NT2/D1 (cell line): ENCODE results near the gene EXT2.

Experiments used
- DNase-seq: peaks from one replicate; pipeline ENCODE4 v3.0.0-alpha.2; 2011; ENCODE audit warnings: low read depth, low spot score
- H3K27me3 ChIP-seq: 2 replicates; pipeline ENCODE4 v1.6.0; 2011; ENCODE audit warnings: mild to moderate bottlenecking; ENCODE audit not compliant: insufficient read length, insufficient read depth
- H3K36me3 ChIP-seq: 2 replicates; pipeline ENCODE4 v1.6.1; 2011; ENCODE audit warnings: mild to moderate bottlenecking, low read length, mixed read lengths; ENCODE audit not compliant: insufficient read depth, insufficient read length
- H3K4me1 ChIP-seq: 2 replicates; pipeline ENCODE4 v1.5.1; 2011; ENCODE audit not compliant: insufficient read depth, insufficient read length
- H3K4me3 ChIP-seq: 2 replicates; pipeline ENCODE4 v1.5.1; 2011; ENCODE audit warnings: low read depth; ENCODE audit not compliant: insufficient read length
- H3K9ac ChIP-seq: 2 replicates; pipeline ENCODE4 v1.6.0; 2011; ENCODE audit warnings: low read depth; ENCODE audit not compliant: insufficient read length
- H3K9me3 ChIP-seq: 2 replicates; pipeline ENCODE4 v1.5.1; 2011; ENCODE audit warnings: mild to moderate bottlenecking, low read length; ENCODE audit not compliant: insufficient read depth
- SUZ12 ChIP-seq: IDR thresholded peaks from 2 replicates; pipeline ENCODE4 v1.6.1; 2011; ENCODE audit not compliant: insufficient read length, insufficient read depth; ENCODE audit errors: extremely low read depth
- YY1 ChIP-seq: IDR thresholded peaks from 2 replicates; pipeline ENCODE4 v1.6.1; 2011; ENCODE audit not compliant: insufficient read length, insufficient read depth
- ZNF274 ChIP-seq: IDR thresholded peaks from 2 replicates; pipeline ENCODE4 v1.6.1; 2011; ENCODE audit warnings: mild to moderate bottlenecking, low read depth, low read length

EXT2 gene

DNA sequence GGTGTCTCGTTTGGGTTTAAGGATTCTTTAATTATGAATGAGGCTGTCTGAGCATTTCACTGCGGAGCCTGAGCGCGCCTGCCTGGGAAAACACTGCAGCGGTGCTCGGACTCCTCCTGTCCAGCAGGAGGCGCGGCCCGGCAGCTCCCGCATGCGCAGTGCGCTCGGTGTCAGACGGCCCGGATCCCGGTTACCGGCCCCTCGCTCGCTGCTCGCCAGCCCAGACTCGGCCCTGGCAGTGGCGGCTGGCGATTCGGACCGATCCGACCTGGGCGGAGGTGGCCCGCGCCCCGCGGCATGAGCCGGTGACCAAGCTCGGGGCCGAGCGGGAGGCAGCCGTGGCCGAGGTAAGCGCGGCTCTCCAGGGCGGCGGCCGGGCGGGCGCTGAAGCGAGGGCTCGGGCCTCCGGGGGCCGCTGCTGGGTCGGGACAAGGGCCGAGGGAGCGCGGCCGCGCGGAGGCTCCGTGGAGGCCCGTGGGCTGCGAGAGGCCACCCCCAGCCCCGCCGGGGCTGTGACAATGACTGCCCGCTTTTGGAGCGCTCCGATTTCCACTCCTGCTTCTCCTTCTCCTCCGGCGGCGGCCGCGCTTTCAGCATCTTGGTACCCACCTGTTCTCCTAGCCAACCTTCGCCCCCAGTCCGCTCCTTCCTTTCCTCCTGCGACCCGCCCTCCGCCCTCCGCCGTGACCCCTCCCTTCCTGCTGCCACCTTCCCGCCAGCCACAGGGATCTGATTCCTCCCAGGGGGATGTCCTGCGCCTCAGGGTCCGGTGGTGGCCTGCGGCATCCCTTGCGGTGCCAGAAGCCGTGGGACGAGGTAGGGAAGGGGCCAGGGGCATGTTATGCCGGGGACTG is at the start of gene EXT2:
Gene EXT2, plus strand, starts transcription at position 173 of the 854 bp plus-strand sequence. CDS start 12,035 bp downstream, outside the sequence.
- Histone ChIP-seq H3K36me3 (peaks cover 5% of the 10 kb centered on the region), H3K4me3 (peak within 1 kb of the TSS; percentile 79), H3K9me3 (no peaks in the 10 kb centered on the region), H3K27me3 (no peaks in the 10 kb centered on the region), H3K9ac (peak within 1 kb of the TSS; percentile 84), H3K4me1 (no peaks in the 10 kb centered on the region)
- peak; percentile 81 for DNase-seq
- TF ChIP-seq SUZ12 (no peak), YY1 (no peak), ZNF274 (no peak)

DNA sequence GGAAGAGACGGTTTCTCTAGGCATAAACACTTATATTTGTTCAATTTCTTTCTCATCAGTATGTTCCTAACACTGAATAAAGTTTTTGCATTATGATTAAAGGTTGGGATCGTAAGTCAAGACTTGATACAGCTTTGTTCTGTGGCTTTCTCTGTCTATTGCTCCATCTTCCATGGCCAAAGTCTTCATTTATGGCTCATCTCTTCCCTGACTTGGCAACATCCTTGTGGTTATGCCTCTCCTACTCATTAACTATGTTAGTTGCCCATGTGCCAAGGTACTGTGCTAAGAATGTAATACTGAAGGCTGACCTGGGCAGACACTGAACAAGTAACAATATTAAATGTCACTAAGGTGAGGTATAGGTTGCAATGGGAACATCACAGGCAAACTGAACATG is 49.3 kb upstream of the EXT2 start:
- no peak overlapping the region for H3K4me3 ChIP-seq
- no peaks in the 10 kb centered on the region for H3K27me3 ChIP-seq
- no peaks in the 10 kb centered on the region for H3K4me1 ChIP-seq
- TF ChIP-seq SUZ12 (no peak), ZNF274 (no peak), YY1 (no peak)
- DNase-seq: no peak
- H3K9ac ChIP-seq: no peak overlapping the region
- H3K36me3 ChIP-seq: no peaks in the 10 kb centered on the region
- peaks cover 10% of the 10 kb centered on the region for H3K9me3 ChIP-seq

DNA sequence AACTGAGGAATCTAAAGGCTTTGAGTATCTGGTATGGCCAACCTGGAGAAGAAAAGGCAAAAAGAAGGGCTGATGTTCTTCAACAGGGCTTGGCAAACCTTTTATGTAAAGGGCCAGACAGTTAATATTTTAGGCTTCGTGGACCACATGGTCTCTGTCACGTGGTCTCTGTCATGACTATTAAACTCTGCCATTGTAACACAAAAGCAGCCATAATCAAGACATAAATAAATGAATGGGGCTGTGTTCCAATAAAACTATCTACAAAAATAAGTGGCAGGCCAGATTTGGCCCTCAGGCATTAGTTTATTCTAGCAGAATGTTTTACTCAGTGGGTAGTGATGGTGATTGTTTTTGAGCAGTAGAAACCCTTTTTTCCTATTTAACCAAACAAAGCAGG is 48.2 kb upstream of the EXT2 start:
- no peak overlapping the region for H3K4me3 ChIP-seq
- no peaks in the 10 kb centered on the region for H3K9me3 ChIP-seq
- no peaks in the 10 kb centered on the region for H3K4me1 ChIP-seq
- H3K36me3 ChIP-seq: no peaks in the 10 kb centered on the region
- DNase-seq: no peak
- no peak overlapping the region for H3K9ac ChIP-seq
- H3K27me3 ChIP-seq: no peaks in the 10 kb centered on the region
- TF ChIP-seq SUZ12: no peak
- no peak for TF ChIP-seq ZNF274

DNA sequence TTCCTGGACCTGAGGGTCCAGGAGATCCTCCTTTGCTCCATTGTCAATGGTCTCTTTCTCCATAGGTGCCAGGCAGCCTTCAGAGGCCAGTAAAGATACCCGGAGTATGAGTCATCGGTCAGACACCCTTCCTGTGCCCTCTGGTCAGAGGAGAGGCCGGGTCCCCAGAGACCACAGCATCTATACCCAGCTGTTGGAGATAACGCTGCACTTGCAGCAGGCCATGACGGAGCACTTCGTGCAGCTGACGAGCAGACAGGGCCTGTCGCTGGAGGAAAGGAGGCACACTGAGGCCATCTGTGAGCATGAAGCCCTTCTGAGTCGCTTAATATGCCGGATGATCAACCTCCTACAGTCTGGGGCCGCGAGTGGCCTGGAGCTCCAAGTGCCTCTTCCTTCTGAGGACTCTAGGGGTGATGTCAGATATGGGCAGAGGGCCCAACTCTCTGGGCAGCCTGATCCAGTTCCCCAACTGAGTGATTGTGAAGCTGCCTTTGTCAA is 47.5 kb upstream of the EXT2 start, which contains the start of gene ACCSL:
Gene ACCSL, plus strand, starts transcription at position 51 of the 501 bp plus-strand sequence. Its CDS starts 56 bp downstream, at position 107.
- Histone ChIP-seq H3K9ac (no peak within 1 kb of the TSS), H3K36me3 (no peaks in the 10 kb centered on the region), H3K4me1 (no peaks in the 10 kb centered on the region), H3K9me3 (no peaks in the 10 kb centered on the region), H3K27me3 (no peaks in the 10 kb centered on the region), H3K4me3 (no peak within 1 kb of the TSS)
- TF ChIP-seq SUZ12 (no peak), ZNF274 (no peak)
- DNase-seq: no peak

DNA sequence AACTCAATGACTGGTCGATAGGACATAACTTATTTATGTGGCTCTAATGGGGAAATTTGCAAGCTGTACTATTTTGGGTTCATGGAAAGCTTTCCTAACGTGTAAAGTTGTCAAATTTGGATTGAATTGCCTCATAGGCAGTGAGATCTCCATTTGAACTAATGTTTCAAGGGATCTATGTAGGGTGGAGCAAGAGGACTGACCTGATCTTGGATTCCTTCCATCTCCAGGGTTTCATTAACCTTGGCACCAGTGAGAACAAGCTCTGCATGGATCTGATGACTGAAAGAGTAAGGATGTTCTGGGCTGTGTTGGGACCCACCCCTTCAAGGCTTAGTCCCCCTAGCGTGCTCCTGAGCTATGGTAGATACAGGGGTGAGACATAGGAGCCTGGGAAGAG is 45.6 kb upstream of the EXT2 start:
- Histone ChIP-seq H3K4me1 (no peaks in the 10 kb centered on the region), H3K9ac (no peak overlapping the region), H3K9me3 (no peaks in the 10 kb centered on the region), H3K27me3 (no peaks in the 10 kb centered on the region), H3K4me3 (no peak overlapping the region), H3K36me3 (no peaks in the 10 kb centered on the region)
- TF ChIP-seq ZNF274 (no peak), SUZ12 (no peak), YY1 (no peak)
- no peak for DNase-seq

DNA sequence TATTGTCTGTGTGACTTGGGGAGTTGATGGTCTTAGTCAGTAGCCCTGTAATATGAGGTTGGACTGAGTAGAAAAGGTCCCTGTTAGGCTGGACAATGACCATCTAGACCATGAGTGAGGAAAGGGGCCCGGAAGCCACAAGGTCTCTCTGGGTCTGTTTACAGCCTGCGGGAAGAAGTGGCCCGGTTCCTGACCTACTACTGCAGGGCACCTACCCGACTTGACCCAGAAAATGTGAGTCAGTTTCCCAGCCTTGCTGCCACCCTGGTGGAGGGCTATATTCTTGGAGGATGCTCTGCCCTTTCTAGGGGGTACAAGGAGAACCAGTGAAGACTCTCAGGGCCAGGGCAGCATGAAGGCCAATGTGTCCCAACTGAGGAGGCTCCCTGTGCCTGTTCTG is 44.3 kb upstream of the EXT2 start:
- no peaks in the 10 kb centered on the region for H3K4me1 ChIP-seq
- no peaks in the 10 kb centered on the region for H3K27me3 ChIP-seq
- no peak overlapping the region for H3K4me3 ChIP-seq
- no peak for TF ChIP-seq SUZ12
- no peak for TF ChIP-seq YY1
- TF ChIP-seq ZNF274: no peak
- H3K9ac ChIP-seq: no peak overlapping the region
- no peak for DNase-seq
- H3K36me3 ChIP-seq: no peaks in the 10 kb centered on the region
- no peaks in the 10 kb centered on the region for H3K9me3 ChIP-seq

DNA sequence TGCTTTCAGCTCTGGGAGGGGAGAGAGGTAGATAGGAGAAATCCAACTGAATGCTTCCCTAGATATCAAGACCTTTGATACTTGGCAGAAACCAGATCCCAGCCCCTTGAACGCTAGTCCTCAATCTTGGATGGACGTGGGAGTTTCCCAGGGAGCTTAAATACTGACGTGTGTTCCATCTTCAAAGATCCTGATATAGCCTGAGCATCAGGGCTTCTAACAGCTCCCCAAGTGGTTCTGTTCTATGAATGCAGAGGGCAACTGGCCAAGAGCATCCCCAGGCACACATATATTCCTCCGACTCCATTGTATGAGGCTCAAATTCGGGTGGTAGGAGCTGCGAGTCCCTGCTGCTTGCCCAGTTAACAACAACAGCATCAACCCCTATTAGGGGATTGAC is 38.1 kb upstream of the EXT2 start:
- Histone ChIP-seq H3K36me3 (no peaks in the 10 kb centered on the region), H3K4me3 (no peak overlapping the region), H3K9me3 (no peaks in the 10 kb centered on the region), H3K9ac (no peak overlapping the region), H3K4me1 (no peaks in the 10 kb centered on the region), H3K27me3 (no peaks in the 10 kb centered on the region)
- no peak for TF ChIP-seq YY1
- TF ChIP-seq SUZ12: no peak
- no peak for TF ChIP-seq ZNF274
- DNase-seq: no peak
